Measurements from ENCODE around the gene KCNQ1.
"Not testable (repeated sequence)": the region's sequence is repeated elsewhere in the genome, so short reads cannot be mapped to it uniquely, and the experiment has no call there.

The KCNQ1 gene

GRCh38 chr11:2595204-2595603, 150.4 kb downstream of the KCNQ1 start:
- DNase-seq, result no peak

DNA sequence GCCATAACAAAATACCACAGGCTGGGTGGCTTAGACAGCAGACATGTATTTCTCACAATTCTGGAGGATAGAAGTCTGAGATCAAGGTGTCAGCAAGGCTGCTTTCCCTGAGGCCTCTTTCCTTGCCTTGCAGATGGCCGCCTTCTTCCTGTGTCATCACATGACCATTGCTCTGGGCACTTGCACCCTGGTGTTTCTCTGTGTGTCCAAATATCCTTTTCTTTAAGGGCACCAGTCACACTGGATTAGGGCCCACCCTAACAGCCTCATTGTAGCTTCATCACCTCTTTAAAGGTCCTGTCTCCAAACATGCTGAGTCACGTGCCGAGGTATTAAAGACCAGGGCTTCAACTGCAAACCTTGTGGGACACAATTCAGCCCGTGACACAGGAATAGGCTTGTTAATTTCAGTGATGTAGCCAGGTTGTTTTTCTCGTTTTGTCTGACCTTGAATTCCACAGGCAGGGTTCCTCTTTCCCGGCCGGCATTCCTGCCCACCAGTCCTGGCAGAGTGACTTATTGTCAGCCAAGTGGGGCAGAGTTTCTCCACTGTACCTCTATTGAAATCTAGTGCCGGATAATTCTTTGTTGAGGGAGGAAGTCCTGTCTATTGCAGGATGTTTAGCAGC, 154.9 kb downstream of the KCNQ1 start:
- DNase-seq, result no peak

DNA sequence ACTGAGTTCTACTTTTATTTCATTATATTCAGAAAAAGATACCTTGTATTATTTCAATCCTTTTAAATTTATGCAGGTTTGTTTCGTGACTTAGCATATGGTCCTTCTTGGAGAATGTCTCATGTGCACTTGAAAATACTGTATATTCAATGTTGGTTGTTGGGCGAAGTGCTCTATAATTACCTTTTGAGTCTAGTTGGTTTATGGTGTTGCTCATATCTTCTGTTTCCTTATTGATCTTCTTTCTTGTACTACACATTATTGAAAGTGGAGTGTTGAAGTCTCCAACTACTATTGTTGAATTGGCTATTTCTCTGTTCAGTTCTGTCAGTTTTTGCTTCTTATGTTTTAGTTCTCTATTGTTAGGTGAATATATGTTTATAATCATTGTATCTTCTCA, 164.5 kb downstream of the KCNQ1 start:
- no peak for DNase-seq

- DNase-seq, result peak in 1 of 3 experiments; percentile 24
Measured at GRCh38 chr11:2612884-2613571, 168.2 kb downstream of the KCNQ1 start.

GRCh38 chr11:2621894-2622293, 177.1 kb downstream of the KCNQ1 start:
- DNase-seq, result no peak

GRCh38 chr11:2625183-2625582, 180.4 kb downstream of the KCNQ1 start:
- DNase-seq, result no peak

DNA sequence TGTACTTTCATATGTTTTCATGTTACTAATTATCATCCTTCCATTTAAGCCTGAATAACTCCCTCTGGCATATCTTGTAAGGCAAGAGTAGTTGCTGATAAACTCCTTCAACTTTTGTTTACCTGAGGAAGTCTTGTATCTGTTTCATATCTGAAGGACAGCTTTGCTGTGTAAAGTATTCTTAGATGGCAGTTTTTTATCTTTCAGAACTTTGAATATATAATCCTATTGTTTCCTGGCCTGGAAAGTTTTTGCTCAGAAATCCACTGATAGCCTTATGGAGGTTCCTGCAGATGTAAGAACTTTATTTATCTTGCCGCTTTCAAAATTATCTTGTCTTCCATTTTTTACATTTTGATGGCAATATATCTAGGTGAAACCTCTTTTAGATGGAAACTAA, 185.9 kb downstream of the KCNQ1 start:
- no peak for DNase-seq

GRCh38 chr11:2631161-2631560, 186.4 kb downstream of the KCNQ1 start:
- DNase-seq, result no peak

GRCh38 chr11:2639763-2640162, 195.0 kb downstream of the KCNQ1 start:
- DNase-seq, result not testable (repeated sequence)

- no peak for DNase-seq
Measured at GRCh38 chr11:2641623-2642022, 196.8 kb downstream of the KCNQ1 start.

DNA sequence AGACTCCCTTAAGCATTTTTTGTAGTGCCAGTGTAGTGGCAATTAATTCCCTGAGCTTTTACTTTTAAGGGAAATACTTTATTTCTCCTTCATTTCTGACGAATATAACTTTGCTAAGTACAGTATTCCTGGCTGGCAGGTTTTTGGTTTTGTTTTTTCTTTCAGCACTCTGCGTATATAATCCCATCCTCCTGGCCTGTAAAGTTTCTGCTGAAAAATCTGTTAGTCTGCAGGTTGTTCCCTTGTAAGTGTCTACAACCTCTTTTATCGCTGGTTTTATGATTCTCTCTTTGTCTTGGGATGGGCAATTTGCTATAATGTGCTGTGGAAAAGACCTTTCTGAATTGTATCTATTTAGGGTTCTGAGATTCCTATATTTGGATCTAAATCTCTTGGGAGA, 198.9 kb downstream of the KCNQ1 start:
- no peak for DNase-seq

DNA sequence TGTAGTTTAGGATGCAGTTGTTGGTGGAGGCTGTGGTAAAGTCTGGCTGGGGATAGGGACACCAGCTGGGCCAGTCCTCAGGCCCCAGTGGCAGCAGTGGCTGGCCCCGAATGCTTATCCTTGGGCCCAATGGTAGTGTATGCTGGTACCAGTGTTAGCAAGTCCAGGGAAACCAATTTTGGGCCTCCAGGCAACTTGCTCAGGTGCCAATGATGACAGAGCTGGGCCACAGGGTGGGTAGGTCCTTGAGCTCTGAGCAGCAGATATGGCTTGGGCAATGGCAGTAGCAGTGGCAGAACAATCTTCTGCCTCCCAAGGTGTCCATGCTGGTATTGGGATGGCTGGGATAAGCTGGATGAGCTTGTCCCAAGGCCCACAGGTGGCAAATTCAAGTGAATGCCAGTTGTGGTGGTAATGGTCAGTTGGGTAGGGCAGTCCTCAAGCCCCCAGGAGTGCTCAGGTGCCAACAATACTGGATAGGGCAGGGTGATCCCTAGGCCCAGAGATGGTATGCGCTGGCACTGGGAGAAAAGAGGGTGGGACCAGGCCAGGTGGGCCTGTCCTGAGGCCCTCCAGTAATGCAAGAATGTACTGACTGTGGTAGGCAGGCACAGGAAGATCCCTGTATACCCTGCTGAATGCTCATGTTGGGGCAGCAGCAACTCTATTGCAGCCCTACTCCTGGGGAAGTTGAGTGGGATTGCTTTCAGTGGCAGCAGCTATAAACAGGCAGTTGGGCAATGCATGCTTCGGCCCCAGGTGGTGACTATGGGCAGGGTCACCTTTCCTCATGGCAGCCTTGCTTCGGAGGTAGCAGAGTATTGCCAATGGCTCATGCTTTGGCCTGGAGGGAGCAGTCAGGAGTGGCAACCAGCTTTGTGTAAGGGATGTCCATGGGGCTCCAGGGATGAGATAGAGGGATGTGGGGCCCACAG, 200.3 kb downstream of the KCNQ1 start:
- DNase-seq, result no peak

GRCh38 chr11:2645779-2646118, 200.9 kb downstream of the KCNQ1 start:
- no peak for DNase-seq

GRCh38 chr11:2647167-2647566, 202.4 kb downstream of the KCNQ1 start:
- DNase-seq, result no peak

DNA sequence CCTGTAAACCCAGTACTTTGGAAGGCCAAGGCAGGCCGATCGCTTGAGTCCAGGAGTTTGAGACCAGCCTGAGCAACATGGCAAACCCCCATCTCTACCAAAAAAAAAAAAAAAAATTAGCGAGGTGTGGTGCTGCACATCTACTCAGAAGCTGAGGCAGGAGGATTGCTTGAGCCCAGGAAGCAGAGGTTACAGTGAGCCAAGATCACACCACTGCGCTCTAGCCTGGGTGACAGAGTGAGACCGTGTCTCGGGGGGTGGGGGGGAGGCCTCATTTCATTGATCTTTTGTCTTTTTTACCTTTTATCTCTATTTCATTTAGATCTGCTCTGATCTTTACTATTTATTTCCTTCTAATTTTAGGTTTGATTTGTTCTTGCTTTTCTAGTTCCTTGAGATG, 203.1 kb downstream of the KCNQ1 start:
- no peak for DNase-seq

GRCh38 chr11:2649400-2649799, 204.6 kb downstream of the KCNQ1 start:
- DNase-seq, result no peak

GRCh38 chr11:2649848-2650247, 205.0 kb downstream of the KCNQ1 start:
- DNase-seq, result no peak

DNA sequence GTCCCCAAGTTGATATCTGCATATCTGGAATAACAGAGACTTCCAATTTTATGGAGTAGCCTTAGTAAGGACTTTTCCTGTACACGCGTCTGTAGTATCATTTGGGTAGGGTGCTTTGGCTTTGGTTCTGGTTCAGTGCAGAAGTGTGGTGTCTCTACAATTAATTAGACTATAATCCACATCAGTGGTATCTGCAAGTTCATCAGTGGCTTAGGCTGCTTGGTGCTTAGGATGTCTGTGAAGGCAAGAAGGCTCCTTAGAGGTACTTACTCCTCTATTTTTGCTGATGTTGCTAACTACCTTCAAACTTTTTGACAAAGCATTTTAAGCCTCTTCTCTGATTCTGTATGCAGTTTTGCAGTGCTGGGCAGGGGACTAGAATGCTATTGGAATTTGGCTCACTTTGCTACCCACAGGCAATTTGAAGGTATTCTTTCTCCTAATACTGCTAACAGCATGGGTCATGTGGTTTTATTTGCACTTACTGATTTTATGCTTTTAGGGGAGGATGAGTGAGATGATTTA, 205.6 kb downstream of the KCNQ1 start:
- no peak for DNase-seq

DNA sequence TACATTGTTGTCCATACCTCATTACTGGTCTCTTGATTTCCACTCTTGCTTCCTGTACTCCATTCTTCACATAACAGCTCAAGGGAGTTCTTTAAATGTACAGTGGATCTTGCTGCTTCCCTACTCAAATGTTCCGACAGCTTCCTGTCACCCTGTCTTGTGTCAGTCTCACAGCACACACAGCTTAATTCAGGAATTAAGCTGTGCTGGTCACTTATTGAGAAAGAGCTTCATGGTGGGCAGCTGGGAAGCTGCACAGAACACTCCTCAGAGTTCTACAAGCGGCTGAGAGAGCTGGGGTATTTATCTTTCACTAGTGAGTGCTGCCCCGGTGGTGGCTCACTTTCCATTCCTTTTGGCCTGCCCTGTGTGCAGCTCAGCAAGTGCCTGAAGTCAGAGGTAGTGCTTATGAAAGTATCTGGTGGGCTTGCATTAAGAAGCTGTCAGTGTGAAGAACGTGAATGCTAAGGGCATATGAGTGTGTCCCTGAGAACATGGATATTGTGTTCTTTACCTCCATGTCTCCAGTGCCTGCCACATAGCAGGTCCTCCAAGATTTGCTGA, 206.3 kb downstream of the KCNQ1 start:
- no peak for DNase-seq

- no peak for DNase-seq
Measured at GRCh38 chr11:2651826-2652271, 207.0 kb downstream of the KCNQ1 start.

DNA sequence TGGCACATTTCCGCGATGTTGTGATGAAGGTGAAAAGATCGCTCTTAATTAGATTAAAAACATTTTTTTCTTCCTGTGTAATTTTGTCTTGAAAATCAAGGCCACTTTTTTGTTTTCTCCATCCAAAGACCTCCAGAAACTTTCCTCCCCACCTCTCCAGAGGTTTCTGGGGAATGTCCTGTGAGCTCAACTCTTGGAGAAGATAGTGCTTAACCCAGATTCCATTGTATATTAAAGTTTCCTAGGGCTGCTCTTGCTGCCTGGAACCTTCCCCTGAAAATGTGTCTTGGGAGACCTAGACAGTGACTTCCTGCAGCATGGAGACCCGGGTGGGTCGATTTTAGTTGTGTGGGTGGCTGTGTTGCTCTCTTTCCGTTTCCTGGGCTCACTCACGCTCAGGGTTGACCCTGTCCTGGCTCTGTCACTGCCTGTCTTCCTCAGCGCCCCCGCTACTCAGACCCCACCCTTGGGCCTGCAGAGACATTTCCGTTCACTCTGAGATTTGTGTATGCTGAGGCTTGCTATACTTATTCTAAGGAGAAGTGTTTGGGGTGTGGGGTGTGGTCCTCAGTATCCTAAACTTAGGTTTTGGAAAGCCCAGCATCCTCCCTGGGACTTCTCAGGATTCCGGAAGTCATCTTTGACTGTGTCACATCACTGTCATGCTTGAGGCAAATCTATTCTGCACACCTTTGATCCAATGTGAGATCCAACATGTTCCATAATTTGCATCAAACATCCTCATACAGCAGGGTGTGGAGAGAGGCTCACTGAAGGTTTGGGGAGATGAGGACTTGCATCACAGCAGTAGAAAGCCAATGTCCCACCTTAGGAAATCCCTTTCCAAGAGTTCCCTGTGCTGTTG, 207.8 kb downstream of the KCNQ1 start:
- no peak for DNase-seq

- no peak for DNase-seq
Measured at GRCh38 chr11:2653198-2653551, 208.4 kb downstream of the KCNQ1 start.
